ENCODE measurements around the gene NOD1. TPM values are rescaled to one million over a fixed set of nuclear protein-coding genes. Genes with fewer than 3 reads are reported as not detected.

NOD1 gene
- total and polyA plus RNA-seq, 2 of the 8 experiments (the other 6 are each of a cell fraction or from before 2014, with no cell fraction given), result 3.8 to 6.5 TPM

DNA sequence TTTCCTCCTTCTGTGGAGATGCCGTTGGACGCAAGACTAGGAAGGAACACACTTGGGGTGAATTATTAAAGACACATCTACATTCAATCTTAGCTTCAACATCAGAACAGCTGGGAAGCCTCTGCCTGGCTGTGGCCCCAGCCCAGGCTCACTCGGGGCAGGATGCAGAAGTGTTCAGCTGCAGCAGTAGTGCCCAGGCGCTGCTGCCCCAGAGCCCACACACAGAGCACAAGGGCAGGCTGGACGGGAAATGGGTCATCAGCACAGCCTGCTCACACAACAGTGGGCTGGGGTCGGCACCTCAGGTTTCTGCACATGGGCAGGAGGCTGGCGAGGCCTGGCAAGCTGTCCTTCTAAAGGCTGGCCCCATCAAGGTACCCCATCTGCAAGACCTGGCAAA lies 42.5 kb downstream of the NOD1 start (continued):
- TF ChIP-seq, protein P1, sequence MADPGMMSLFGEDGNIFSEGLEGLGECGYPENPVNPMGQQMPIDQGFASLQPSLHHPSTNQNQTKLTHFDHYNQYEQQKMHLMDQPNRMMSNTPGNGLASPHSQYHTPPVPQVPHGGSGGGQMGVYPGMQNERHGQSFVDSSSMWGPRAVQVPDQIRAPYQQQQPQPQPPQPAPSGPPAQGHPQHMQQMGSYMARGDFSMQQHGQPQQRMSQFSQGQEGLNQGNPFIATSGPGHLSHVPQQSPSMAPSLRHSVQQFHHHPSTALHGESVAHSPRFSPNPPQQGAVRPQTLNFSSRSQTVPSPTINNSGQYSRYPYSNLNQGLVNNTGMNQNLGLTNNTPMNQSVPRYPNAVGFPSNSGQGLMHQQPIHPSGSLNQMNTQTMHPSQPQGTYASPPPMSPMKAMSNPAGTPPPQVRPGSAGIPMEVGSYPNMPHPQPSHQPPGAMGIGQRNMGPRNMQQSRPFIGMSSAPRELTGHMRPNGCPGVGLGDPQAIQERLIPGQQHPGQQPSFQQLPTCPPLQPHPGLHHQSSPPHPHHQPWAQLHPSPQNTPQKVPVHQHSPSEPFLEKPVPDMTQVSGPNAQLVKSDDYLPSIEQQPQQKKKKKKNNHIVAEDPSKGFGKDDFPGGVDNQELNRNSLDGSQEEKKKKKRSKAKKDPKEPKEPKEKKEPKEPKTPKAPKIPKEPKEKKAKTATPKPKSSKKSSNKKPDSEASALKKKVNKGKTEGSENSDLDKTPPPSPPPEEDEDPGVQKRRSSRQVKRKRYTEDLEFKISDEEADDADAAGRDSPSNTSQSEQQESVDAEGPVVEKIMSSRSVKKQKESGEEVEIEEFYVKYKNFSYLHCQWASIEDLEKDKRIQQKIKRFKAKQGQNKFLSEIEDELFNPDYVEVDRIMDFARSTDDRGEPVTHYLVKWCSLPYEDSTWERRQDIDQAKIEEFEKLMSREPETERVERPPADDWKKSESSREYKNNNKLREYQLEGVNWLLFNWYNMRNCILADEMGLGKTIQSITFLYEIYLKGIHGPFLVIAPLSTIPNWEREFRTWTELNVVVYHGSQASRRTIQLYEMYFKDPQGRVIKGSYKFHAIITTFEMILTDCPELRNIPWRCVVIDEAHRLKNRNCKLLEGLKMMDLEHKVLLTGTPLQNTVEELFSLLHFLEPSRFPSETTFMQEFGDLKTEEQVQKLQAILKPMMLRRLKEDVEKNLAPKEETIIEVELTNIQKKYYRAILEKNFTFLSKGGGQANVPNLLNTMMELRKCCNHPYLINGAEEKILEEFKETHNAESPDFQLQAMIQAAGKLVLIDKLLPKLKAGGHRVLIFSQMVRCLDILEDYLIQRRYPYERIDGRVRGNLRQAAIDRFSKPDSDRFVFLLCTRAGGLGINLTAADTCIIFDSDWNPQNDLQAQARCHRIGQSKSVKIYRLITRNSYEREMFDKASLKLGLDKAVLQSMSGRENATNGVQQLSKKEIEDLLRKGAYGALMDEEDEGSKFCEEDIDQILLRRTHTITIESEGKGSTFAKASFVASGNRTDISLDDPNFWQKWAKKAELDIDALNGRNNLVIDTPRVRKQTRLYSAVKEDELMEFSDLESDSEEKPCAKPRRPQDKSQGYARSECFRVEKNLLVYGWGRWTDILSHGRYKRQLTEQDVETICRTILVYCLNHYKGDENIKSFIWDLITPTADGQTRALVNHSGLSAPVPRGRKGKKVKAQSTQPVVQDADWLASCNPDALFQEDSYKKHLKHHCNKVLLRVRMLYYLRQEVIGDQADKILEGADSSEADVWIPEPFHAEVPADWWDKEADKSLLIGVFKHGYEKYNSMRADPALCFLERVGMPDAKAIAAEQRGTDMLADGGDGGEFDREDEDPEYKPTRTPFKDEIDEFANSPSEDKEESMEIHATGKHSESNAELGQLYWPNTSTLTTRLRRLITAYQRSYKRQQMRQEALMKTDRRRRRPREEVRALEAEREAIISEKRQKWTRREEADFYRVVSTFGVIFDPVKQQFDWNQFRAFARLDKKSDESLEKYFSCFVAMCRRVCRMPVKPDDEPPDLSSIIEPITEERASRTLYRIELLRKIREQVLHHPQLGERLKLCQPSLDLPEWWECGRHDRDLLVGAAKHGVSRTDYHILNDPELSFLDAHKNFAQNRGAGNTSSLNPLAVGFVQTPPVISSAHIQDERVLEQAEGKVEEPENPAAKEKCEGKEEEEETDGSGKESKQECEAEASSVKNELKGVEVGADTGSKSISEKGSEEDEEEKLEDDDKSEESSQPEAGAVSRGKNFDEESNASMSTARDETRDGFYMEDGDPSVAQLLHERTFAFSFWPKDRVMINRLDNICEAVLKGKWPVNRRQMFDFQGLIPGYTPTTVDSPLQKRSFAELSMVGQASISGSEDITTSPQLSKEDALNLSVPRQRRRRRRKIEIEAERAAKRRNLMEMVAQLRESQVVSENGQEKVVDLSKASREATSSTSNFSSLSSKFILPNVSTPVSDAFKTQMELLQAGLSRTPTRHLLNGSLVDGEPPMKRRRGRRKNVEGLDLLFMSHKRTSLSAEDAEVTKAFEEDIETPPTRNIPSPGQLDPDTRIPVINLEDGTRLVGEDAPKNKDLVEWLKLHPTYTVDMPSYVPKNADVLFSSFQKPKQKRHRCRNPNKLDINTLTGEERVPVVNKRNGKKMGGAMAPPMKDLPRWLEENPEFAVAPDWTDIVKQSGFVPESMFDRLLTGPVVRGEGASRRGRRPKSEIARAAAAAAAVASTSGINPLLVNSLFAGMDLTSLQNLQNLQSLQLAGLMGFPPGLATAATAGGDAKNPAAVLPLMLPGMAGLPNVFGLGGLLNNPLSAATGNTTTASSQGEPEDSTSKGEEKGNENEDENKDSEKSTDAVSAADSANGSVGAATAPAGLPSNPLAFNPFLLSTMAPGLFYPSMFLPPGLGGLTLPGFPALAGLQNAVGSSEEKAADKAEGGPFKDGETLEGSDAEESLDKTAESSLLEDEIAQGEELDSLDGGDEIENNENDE (IDR thresholded peaks at IDR 0.05; ENCODE audit: insufficient replicate concordance, low read length), result no peak
- TF ChIP-seq HDAC2 (IDR thresholded peaks at IDR 0.05; ENCODE audit: borderline replicate concordance in 1 of 2, low read depth in 2 of 2, low read length in 2 of 2) (no peak), ZNF274 (IDR thresholded peaks at IDR 0.05; ENCODE audit: borderline replicate concordance, extremely low read depth, low read length) (no peak), CHD2 (IDR thresholded peaks at IDR 0.05; ENCODE audit: low read length) (no peak), ASH2L (IDR thresholded peaks at IDR 0.05; ENCODE audit: low read length) (no peak), JUND (IDR thresholded peaks at IDR 0.05; ENCODE audit: low read length) (no peak), SAP30 (IDR thresholded peaks at IDR 0.05; ENCODE audit: insufficient read depth, insufficient replicate concordance, low read length) (no peak), JUN (IDR thresholded peaks at IDR 0.05; ENCODE audit: low read depth, low read length) (no peak)

Measured in H1 (cell line).